GM10266 (cell line): ENCODE data around the gene ANAPC2.
"Not testable (repeated sequence)": the region's sequence is repeated elsewhere in the genome, so short reads cannot be mapped to it uniquely, and the experiment has no call there.

Source experiments
- DNase-seq: peaks from one replicate; pipeline ENCODE4 v3.0.0; 2012; ENCODE audit errors: extremely low spot score
- CTCF ChIP-seq: IDR thresholded peaks from 2 replicates; pipeline ENCODE4 v1.5.1; 2012; ENCODE audit warnings: mild to moderate bottlenecking, low read depth; ENCODE audit not compliant: control insufficient read depth, insufficient read depth; ENCODE audit errors: missing control alignments

Gene ANAPC2

DNA sequence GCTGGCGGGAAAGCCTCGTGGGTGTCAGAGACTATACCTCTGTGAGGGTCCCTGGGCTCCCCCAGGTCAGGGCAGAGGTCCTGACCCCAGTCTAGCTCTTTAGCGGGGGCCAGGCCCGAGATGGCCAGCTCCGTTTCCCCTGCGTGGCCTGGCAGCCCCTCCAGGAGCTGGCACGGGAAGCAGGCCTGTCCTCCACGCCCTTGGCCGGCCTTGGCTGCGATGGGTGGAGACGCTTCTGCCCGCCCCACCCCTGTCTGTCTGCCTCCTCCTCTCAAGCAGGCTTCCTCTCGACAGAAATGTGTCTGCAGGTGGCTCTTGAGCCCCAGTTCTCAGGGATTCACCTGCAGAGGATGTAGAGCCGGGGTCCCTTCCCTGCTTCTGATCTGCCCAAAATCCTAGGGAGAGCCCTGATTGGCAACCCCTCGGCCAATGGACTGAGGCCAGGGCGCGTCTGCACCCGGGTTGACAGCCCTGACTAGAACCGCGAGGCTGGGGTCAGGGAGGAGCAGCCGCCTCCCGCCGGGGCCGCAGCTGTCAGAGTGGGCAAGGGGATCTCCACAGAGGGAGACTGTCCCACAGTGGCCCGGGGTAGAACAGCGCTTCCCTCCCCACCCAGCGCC lies 52.0 kb downstream of the ANAPC2 start:
- TF ChIP-seq CTCF: no peak

GRCh38 chr9:137135154-137135553 lies 53.2 kb downstream of the ANAPC2 start:
- not testable (repeated sequence) for DNase-seq

More for the DNA sequence above, 52.0 kb downstream of the ANAPC2 start:
- no peak for DNase-seq

DNA sequence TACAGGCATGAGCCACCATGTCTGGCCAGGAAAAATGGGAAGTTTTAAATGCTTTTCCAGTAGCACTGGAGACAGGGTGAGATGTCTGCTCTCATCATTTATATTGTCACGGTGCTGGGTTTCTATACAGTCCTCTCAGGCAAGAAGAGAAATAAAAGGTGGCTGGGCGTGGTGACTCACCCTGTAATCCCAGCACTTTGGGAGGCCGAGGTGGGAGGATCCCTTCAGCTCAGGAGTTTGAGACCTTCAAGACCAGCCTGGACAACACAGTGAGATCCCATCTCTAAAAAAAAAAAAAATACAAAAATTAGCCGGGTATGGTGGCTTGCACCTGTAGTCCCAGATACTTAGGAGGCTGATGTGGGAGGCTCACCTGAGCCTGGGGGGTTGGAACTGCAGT lies 54.2 kb downstream of the ANAPC2 start:
- no peak for DNase-seq
- no peak for TF ChIP-seq CTCF

DNA sequence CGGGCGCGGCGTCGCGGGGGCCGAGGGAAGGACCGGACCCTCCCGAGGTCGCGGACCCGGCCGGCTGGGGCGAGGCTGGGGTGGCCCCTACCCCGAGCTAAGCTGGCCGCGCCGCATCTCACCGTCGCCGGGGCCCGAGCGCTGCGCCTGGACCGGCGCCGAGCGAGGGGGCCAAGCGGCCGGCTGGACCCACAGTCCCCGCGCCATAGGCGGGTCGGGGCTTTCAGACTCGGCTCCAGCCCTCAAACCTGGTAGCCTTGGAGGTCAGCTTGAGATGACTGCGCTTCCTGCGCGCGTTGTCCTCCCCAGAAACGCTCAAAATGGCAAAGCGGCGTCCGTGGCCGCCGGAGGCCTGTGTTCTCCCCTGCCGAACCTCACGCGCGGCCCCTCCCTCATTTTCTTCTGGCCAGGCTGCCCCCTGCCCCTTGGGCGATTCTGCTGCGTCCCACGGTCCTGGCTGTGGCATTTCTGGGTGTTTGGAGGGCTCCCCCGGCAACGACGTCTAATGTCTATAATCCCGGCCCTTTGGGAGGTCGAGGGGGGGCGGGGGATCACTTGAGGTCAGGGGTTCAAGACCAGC lies 58.1 kb downstream of the ANAPC2 start:
- DNase-seq: no peak
- TF ChIP-seq CTCF: no peak

- peak; percentile 97 for DNase-seq
- TF ChIP-seq CTCF: no peak
These were observed 58.7 kb downstream of the ANAPC2 start for GRCh38 chr9:137129456-137130175.

- TF ChIP-seq CTCF: no peak
- no peak for DNase-seq
These were observed 59.4 kb downstream of the ANAPC2 start for GRCh38 chr9:137128862-137129455.

- no peak for TF ChIP-seq CTCF
- DNase-seq: no peak
These were observed 60.0 kb downstream of the ANAPC2 start for GRCh38 chr9:137128158-137128861.
